GM20000 (cell line): ENCODE measurements around the gene DDX39B.

Source experiments
- DNase-seq: peaks from one replicate; pipeline ENCODE4 v3.0.0; 2012; ENCODE audit warnings: low spot score
- CTCF ChIP-seq: IDR thresholded peaks from 2 replicates; pipeline ENCODE4 v1.5.1; 2012; ENCODE audit warnings: mild to moderate bottlenecking, control low read depth; ENCODE audit errors: extremely low read depth, missing control alignments

Gene DDX39B

GRCh38 chr6:31548544-31548873 is 6.7 kb upstream of the DDX39B start:
- DNase-seq: no peak
- no peak for TF ChIP-seq CTCF

- DNase-seq: no peak
- TF ChIP-seq CTCF: no peak
Observed at GRCh38 chr6:31547727-31548543, 6.1 kb upstream of the DDX39B start.

GRCh38 chr6:31546958-31547726 is 5.3 kb upstream of the DDX39B start, which contains the start of gene NFKBIL1:
NFKBIL1 (plus strand) TSS chr6:31547608; CDS start chr6:31547695, 87 bp downstream.
- DNase-seq: peak; percentile 91
- no peak for TF ChIP-seq CTCF

GRCh38 chr6:31546339-31546957 is 4.6 kb upstream of the DDX39B start, which contains the start of gene ATP6V1G2:
ATP6V1G2 (minus strand) TSS chr6:31546608; CDS start chr6:31546559, 49 bp downstream.
- peak; percentile 72 for DNase-seq
- peak; percentile 98 for TF ChIP-seq CTCF

GRCh38 chr6:31545291-31545690 is 3.5 kb upstream of the DDX39B start:
- DNase-seq: no peak
- no peak for TF ChIP-seq CTCF

- TF ChIP-seq CTCF: no peak
- DNase-seq: no peak
Observed at GRCh38 chr6:31544676-31545075, 2.9 kb upstream of the DDX39B start.

GRCh38 chr6:31543639-31544038 is 1.8 kb upstream of the DDX39B start:
- no peak for TF ChIP-seq CTCF
- DNase-seq: no peak
